GM12864 (cell line): ENCODE data around the gene ACTL6A.

ENCODE experiments used
- DNase-seq: peaks from one replicate; pipeline ENCODE4 v3.0.0-alpha.2; 2011; ENCODE audit warnings: low read depth
- H3K4me3 ChIP-seq: 2 replicates; pipeline ENCODE4 v1.5.1; 2011; ENCODE audit warnings: mild to moderate bottlenecking, low read depth, low read length, control low read depth
- CTCF ChIP-seq: IDR thresholded peaks from 2 replicates; pipeline ENCODE4 v1.5.1; 2011; ENCODE audit warnings: low read depth, mild to moderate bottlenecking, moderate library complexity, low read length, control low read depth, inconsistent platforms; ENCODE audit errors: missing control alignments

Gene ACTL6A

GRCh38 chr3:179606534-179607085 lies 43.9 kb downstream of the ACTL6A start:
- no peak for DNase-seq
- TF ChIP-seq CTCF: no peak
- no peak overlapping the region for H3K4me3 ChIP-seq

- no peak for TF ChIP-seq CTCF
- H3K4me3 ChIP-seq: peak overlapping the region; percentile 24; the same call in 1 of the 2 replicates
- DNase-seq: peak; percentile 62
Observed at GRCh38 chr3:179608931-179609720, 46.4 kb downstream of the ACTL6A start.

GRCh38 chr3:179610066-179610465 lies 47.3 kb downstream of the ACTL6A start:
- DNase-seq: no peak
- H3K4me3 ChIP-seq: no peak overlapping the region
- TF ChIP-seq CTCF: no peak

- no peak overlapping the region for H3K4me3 ChIP-seq
- no peak for TF ChIP-seq CTCF
- no peak for DNase-seq
Observed at GRCh38 chr3:179613807-179614206, 51.1 kb downstream of the ACTL6A start.

GRCh38 chr3:179615458-179616173 lies 52.9 kb downstream of the ACTL6A start:
- no peak for DNase-seq
- no peak for TF ChIP-seq CTCF
- H3K4me3 ChIP-seq: no peak overlapping the region

- no peak overlapping the region for H3K4me3 ChIP-seq
- DNase-seq: no peak
- no peak for TF ChIP-seq CTCF
Observed at GRCh38 chr3:179622023-179622422, 59.3 kb downstream of the ACTL6A start.

DNA sequence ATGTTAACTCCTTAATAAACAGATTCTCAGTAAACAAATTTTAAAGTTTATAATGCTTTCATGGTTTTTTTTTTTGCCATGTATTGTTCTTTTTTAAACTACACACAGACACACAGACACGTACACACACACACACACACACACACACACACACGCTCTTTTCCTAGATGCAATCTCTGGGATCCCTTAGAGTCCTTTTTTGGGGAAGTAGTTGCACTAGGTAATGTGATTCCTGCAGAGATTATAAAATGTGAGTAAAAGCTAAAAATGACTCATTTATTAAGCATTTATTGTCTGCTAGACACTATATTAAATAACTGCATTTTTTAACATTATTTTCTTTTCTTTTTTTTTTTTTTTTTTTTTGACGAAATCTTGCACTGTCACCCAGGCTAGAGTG lies 61.7 kb downstream of the ACTL6A start:
- no peak overlapping the region for H3K4me3 ChIP-seq
- no peak for TF ChIP-seq CTCF
- DNase-seq: no peak
